Naive B cell (primary cell): ENCODE data around the gene LAPTM5. TPM values are rescaled to one million over a fixed set of nuclear protein-coding genes. Genes with fewer than 3 reads are reported as not detected.

Experiments used
- ATAC-seq, 2 donors: fragments of 150-1000 bp; cut with Tn5 transposase; 2 replicates each; pipeline ENCODE4 v1.10.0; 2021; ENCODE audit warnings: low read depth in 2 of 2, mild to moderate bottlenecking in 2 of 2, moderate library complexity in 2 of 2
- DNase-seq: peaks from one replicate; pipeline ENCODE4 v3.0.0; 2022
- H3K27ac Mint-ChIP-seq, 6 donors: one replicate each; pipeline ENCODE4 v1.8.0; 2020 to 2022; ENCODE audit warnings: mild to moderate bottlenecking in 6 of 6, mixed read lengths in 6 of 6, moderate library complexity in 5 of 6, inconsistent platforms in 2 of 6
- H3K27me3 Mint-ChIP-seq, 3 donors: one replicate each; pipeline ENCODE4 v1.8.0; 2021 to 2022; ENCODE audit warnings: mixed read lengths in 3 of 3, mild to moderate bottlenecking in 1 of 3
- H3K36me3 Mint-ChIP-seq, 2 donors: one replicate each; pipeline ENCODE4 v1.8.0; 2020 to 2022; ENCODE audit warnings: mixed read lengths in 2 of 2, inconsistent platforms in 1 of 2, mild to moderate bottlenecking in 1 of 2
- H3K4me1 Mint-ChIP-seq, 3 donors: one replicate each; pipeline ENCODE4 v1.8.0; 2020 to 2022; ENCODE audit warnings: mixed read lengths in 3 of 3, inconsistent platforms in 1 of 3, mild to moderate bottlenecking in 1 of 3, moderate library complexity in 1 of 3
- H3K4me3 Mint-ChIP-seq, 8 donors: one replicate each; pipeline ENCODE4 v1.8.0; 2020 to 2022; ENCODE audit warnings: mild to moderate bottlenecking in 8 of 8, mixed read lengths in 8 of 8, moderate library complexity in 8 of 8, inconsistent platforms in 2 of 8
- H3K9me3 Mint-ChIP-seq, 7 donors: one replicate each; pipeline ENCODE4 v1.8.0; 2020 to 2022; ENCODE audit warnings: mixed read lengths in 7 of 7, mild to moderate bottlenecking in 5 of 7, inconsistent platforms in 2 of 7, moderate library complexity in 1 of 7
- polyA plus RNA-seq, 6 donors: library from polyadenylated mRNA; unstranded; fragments of 300-500 nt; fragmentation: Illumina TruSeq; gene quantifications; one replicate each; pipeline ENCODE4 v1.2.3, GENCODE V29; 2021; ENCODE audit warnings: low read depth in 6 of 6

The LAPTM5 gene
- polyA plus RNA-seq, 6 donors from 2014 or later, result 1,442 to 2,525 (median 1,701) TPM

GRCh38 chr1:30762930-30763650, 5.5 kb upstream of the LAPTM5 start:
- H3K36me3 Mint-ChIP-seq, result no peaks in the 10 kb centered on the region
- no peaks in the 10 kb centered on the region for H3K9me3 Mint-ChIP-seq
- H3K27ac Mint-ChIP-seq, result peak overlapping the region; percentile 88 to 97 (median 96)
- peaks cover 55 to 83% (median 77%) of the 10 kb centered on the region in 3 donors for H3K4me1 Mint-ChIP-seq
- ATAC-seq, result no peak
- peak overlapping the region; percentile 54 to 91 (median 82) for H3K4me3 Mint-ChIP-seq
- H3K27me3 Mint-ChIP-seq, result no peaks in the 10 kb centered on the region
- no peak for DNase-seq

GRCh38 chr1:30762152-30762929, 4.8 kb upstream of the LAPTM5 start:
- Mint-ChIP-seq H3K27ac (peak overlapping the region; percentile 88 to 98 (median 96)), H3K27me3 (no peaks in the 10 kb centered on the region), H3K4me1 (peaks cover 60 to 86% (median 84%) of the 10 kb centered on the region in 3 donors), H3K9me3 (no peaks in the 10 kb centered on the region), H3K4me3 (peak overlapping the region; percentile 72 to 91 (median 86)), H3K36me3 (peaks cover 0 to 4% of the 10 kb centered on the region in 2 donors)
- DNase-seq, result peak; percentile 70
- ATAC-seq, result peak; percentile 71 to 73

GRCh38 chr1:30761381-30762151, 4.0 kb upstream of the LAPTM5 start:
- peaks cover 61 to 92% (median 87%) of the 10 kb centered on the region in 3 donors for H3K4me1 Mint-ChIP-seq
- no peaks in the 10 kb centered on the region for H3K9me3 Mint-ChIP-seq
- DNase-seq, result no peak
- peak in 1 of 2 donors; percentile 7 for ATAC-seq
- no peaks in the 10 kb centered on the region for H3K27me3 Mint-ChIP-seq
- peaks cover 3 to 12% of the 10 kb centered on the region in 2 donors for H3K36me3 Mint-ChIP-seq
- H3K27ac Mint-ChIP-seq, result peak overlapping the region; percentile 94 to 98 (median 97)
- peak overlapping the region; percentile 69 to 100 (median 88) for H3K4me3 Mint-ChIP-seq

- peaks cover 58 to 93% (median 83%) of the 10 kb centered on the region in 3 donors for H3K4me1 Mint-ChIP-seq
- peak; percentile 3 for ATAC-seq
- H3K4me3 Mint-ChIP-seq, result peak overlapping the region; percentile 76 to 100 (median 89)
- peaks cover 7 to 18% of the 10 kb centered on the region in 2 donors for H3K36me3 Mint-ChIP-seq
- no peaks in the 10 kb centered on the region for H3K27me3 Mint-ChIP-seq
- H3K27ac Mint-ChIP-seq, result peak overlapping the region; percentile 94 to 98 (median 97)
- no peak for DNase-seq
- no peaks in the 10 kb centered on the region for H3K9me3 Mint-ChIP-seq
Observed at GRCh38 chr1:30760596-30761324, 3.2 kb upstream of the LAPTM5 start.

- ATAC-seq, result no peak
- Mint-ChIP-seq H3K27me3 (no peaks in the 10 kb centered on the region), H3K4me3 (peak overlapping the region; percentile 76 to 100 (median 89)), H3K36me3 (peaks cover 15 to 27% of the 10 kb centered on the region in 2 donors), H3K27ac (peak overlapping the region; percentile 70 to 98 (median 97)), H3K4me1 (peaks cover 68 to 95% (median 84%) of the 10 kb centered on the region in 3 donors), H3K9me3 (no peaks in the 10 kb centered on the region)
- DNase-seq, result no peak
Observed at GRCh38 chr1:30759718-30760281, 2.2 kb upstream of the LAPTM5 start.

GRCh38 chr1:30758785-30759380, 1.3 kb upstream of the LAPTM5 start:
- DNase-seq (no peak), ATAC-seq (no peak)
- peaks cover 70 to 97% (median 85%) of the 10 kb centered on the region in 3 donors for H3K4me1 Mint-ChIP-seq

GRCh38 chr1:30758121-30758688, 631 bp upstream of the LAPTM5 start:
- Mint-ChIP-seq H3K4me3 (peak overlapping the region; percentile 90 to 100 (median 99)), H3K36me3 (peaks cover 23 to 34% of the 10 kb centered on the region in 2 donors), H3K4me1 (peaks cover 72 to 97% (median 85%) of the 10 kb centered on the region in 3 donors), H3K9me3 (no peaks in the 10 kb centered on the region), H3K27me3 (no peaks in the 10 kb centered on the region), H3K27ac (peak overlapping the region; percentile 96 to 100 (median 100))
- no peak for DNase-seq
- ATAC-seq, result no peak

More at GRCh38 chr1:30758785-30759380, 1.3 kb upstream of the LAPTM5 start:
- peak overlapping the region; percentile 29 to 100 (median 96) for H3K4me3 Mint-ChIP-seq
- H3K27ac Mint-ChIP-seq, result peak overlapping the region; percentile 14 to 100 (median 85)
- peaks cover 16 to 28% of the 10 kb centered on the region in 2 donors for H3K36me3 Mint-ChIP-seq
- no peaks in the 10 kb centered on the region for H3K27me3 Mint-ChIP-seq
- H3K9me3 Mint-ChIP-seq, result no peaks in the 10 kb centered on the region

- ATAC-seq (peak; percentile 22 to 30), DNase-seq (peak; percentile 83)
- no peaks in the 10 kb centered on the region for H3K9me3 Mint-ChIP-seq
Observed at GRCh38 chr1:30756545-30757351, 826 bp downstream of the LAPTM5 start.

GRCh38 chr1:30756206-30756544, 1.4 kb downstream of the LAPTM5 start:
- Mint-ChIP-seq H3K4me3 (peak overlapping the region; percentile 90 to 100 (median 99)), H3K9me3 (no peaks in the 10 kb centered on the region), H3K27ac (peak overlapping the region; percentile 96 to 100 (median 100)), H3K27me3 (no peaks in the 10 kb centered on the region), H3K4me1 (peaks cover 68 to 93% (median 84%) of the 10 kb centered on the region in 3 donors), H3K36me3 (peaks cover 23 to 42% of the 10 kb centered on the region in 2 donors)
- no peak for DNase-seq
- no peak for ATAC-seq

More at GRCh38 chr1:30756545-30757351, 826 bp downstream of the LAPTM5 start:
- Mint-ChIP-seq H3K27me3 (no peaks in the 10 kb centered on the region), H3K4me1 (peaks cover 68 to 93% (median 84%) of the 10 kb centered on the region in 3 donors), H3K4me3 (peak overlapping the region; percentile 90 to 100 (median 99)), H3K27ac (peak overlapping the region; percentile 96 to 100 (median 100)), H3K36me3 (peaks cover 23 to 42% of the 10 kb centered on the region in 2 donors)

GRCh38 chr1:30755746-30756145, 1.8 kb downstream of the LAPTM5 start:
- no peaks in the 10 kb centered on the region for H3K9me3 Mint-ChIP-seq
- H3K4me1 Mint-ChIP-seq, result peaks cover 66 to 93% (median 84%) of the 10 kb centered on the region in 3 donors
- H3K36me3 Mint-ChIP-seq, result peaks cover 23 to 42% of the 10 kb centered on the region in 2 donors
- H3K27ac Mint-ChIP-seq, result peak overlapping the region; percentile 96 to 100 (median 100)
- peak overlapping the region; percentile 90 to 100 (median 99) for H3K4me3 Mint-ChIP-seq
- H3K27me3 Mint-ChIP-seq, result no peaks in the 10 kb centered on the region
- DNase-seq, result peak; percentile 37
- no peak for ATAC-seq

- H3K9me3 Mint-ChIP-seq, result no peaks in the 10 kb centered on the region
- DNase-seq, result no peak
- H3K4me3 Mint-ChIP-seq, result peak overlapping the region; percentile 90 to 100 (median 99)
- H3K27me3 Mint-ChIP-seq, result no peaks in the 10 kb centered on the region
- H3K27ac Mint-ChIP-seq, result peak overlapping the region; percentile 96 to 100 (median 100)
- ATAC-seq, result no peak
- peaks cover 67 to 93% (median 84%) of the 10 kb centered on the region in 3 donors for H3K4me1 Mint-ChIP-seq
- peaks cover 27 to 42% of the 10 kb centered on the region in 2 donors for H3K36me3 Mint-ChIP-seq
Observed at GRCh38 chr1:30755334-30755733, 2.2 kb downstream of the LAPTM5 start.
